ENCODE data around the gene LAIR2.

LAIR2 gene, protein sequence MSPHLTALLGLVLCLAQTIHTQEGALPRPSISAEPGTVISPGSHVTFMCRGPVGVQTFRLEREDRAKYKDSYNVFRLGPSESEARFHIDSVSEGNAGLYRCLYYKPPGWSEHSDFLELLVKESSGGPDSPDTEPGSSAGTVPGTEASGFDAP

DNA sequence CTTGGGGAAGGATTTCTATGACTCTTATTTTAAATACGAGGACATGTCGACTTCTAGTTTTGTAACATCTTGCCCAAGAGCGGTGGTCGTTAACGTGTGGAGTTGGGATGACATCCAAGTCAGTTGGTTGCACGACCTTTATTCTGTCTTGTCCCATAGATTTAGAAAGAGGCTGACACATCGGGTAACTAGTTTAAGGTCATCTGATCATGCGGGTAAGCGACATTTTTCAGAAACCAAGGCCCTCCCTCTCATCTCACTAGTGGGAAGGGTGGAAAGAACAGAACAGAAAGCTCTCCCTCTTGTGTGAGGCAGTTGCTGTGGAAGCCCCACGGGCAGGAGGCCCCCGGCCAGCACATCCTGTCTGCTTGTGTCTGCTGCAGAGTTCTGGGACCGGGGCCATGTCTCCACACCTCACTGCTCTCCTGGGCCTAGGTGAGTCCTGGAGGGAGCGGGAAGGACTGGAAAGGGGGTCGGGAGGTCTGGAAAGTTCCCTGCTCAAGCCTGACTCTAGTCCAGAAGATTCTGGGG lies at the start of gene LAIR2:
Gene LAIR2, plus strand, starts transcription at position 314 of the 531 bp plus-strand sequence. Its CDS starts 88 bp downstream, at position 402.
- no peak for DNase-seq (ENCODE audit: low spot score)

DNA sequence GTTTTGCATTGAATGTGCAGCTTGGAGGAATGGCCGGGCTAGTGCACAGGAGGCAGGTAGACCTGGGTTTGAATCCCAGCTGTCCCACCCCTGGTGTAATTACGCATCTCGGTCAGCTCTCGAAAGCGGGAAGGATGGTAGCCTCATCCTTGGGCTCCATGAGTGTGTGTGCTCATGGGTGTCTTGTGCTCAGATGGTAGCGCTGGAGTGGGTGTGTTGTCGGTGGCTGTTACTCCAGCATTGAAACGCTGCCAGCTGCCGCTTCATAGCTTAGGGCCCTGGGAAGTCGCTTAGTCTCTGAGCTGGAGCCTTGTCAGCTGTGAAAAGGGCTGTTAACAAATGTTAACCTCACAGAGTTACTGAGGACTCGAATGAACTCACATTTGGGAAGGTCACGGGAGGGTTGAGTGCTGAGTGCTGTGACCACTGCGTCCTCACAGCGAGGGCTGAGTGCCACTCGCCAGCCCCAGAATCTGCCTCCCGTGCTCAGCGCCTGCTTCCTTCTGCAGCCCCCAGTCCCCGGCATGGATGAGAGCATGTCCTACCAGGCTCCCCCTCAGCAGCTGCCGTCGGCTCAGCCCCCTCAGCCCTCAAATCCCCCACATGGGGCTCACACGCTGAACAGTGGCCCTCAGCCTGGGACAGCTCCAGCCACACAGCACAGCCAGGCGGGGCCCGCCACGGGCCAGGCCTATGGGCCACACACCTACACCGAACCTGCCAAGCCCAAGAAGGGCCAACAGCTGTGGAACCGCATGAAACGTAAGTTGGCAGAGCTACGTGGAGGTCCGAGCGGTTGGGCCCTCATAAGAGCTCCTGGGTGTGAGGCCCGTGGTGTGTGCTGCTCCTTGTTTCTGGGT lies 48.5 kb upstream of the LAIR2 start:
- DNase-seq (ENCODE audit: low spot score) = no peak

DNA sequence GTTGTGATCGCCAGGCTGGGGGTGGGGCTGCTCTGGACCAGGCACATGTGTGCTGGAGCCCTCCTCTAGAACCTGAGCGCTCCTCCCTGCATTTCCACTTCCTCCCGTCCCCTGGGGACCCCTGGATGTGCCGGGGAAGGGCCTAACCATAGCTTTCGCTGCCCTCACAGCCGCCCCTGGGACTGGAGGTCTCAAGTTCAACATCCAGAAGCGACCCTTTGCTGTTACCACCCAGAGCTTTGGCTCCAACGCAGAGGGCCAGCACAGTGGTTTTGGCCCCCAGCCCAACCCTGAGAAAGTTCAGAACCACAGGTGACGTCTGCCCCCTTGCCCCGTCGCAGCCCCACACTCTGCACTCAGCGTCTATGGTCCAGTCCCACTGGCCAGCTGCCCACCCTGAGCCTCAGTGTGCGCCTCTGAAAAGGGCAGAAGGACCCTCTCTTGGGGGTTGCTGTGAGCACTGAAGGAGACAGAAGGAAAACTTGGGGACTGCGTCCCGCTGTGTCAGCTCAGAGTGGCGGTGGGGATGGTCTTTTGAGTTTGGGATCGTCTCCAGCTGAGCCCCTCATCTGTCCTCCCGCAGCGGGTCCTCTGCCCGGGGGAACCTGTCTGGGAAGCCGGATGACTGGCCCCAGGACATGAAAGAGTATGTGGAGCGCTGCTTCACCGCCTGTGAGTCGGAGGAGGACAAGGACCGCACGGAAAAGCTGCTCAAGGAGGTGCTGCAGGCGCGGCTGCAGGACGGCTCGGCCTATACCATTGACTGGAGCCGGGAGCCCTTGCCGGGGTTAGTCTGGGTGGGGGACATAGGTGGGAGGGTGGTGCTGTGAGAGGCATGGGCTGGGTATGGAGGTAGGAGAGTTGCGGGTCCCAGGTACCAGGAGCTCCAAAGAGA lies 47.6 kb upstream of the LAIR2 start:
- DNase-seq (ENCODE audit: low spot score) = no peak

DNA sequence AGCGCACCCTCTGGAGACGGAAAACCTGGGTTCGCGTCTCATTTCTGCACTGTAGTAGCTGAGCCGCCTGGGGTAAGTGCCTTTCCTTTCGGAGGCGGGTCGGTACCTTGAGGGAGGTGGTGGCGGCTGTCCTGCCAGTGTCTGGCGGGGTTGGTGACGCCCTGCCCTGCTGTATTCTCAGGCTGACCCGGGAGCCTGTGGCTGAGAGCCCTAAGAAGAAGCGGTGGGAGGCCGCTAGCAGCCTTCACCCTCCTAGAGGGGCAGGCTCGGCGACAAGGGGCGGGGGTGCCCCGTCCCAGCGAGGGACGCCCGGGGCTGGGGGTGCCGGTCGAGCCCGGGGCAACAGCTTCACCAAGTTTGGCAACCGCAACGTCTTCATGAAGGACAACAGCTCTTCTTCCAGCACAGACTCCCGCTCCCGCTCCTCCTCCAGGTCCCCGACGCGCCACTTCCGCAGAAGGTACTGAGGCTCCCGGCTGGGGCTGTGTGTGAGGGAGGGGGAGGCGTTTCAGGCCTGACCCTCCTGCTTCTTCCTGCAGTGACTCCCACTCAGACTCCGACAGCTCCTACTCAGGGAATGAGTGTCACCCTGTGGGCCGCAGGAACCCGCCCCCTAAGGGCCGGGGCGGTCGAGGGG lies 46.7 kb upstream of the LAIR2 start:
- no peak for DNase-seq (ENCODE audit: low spot score)

DNA sequence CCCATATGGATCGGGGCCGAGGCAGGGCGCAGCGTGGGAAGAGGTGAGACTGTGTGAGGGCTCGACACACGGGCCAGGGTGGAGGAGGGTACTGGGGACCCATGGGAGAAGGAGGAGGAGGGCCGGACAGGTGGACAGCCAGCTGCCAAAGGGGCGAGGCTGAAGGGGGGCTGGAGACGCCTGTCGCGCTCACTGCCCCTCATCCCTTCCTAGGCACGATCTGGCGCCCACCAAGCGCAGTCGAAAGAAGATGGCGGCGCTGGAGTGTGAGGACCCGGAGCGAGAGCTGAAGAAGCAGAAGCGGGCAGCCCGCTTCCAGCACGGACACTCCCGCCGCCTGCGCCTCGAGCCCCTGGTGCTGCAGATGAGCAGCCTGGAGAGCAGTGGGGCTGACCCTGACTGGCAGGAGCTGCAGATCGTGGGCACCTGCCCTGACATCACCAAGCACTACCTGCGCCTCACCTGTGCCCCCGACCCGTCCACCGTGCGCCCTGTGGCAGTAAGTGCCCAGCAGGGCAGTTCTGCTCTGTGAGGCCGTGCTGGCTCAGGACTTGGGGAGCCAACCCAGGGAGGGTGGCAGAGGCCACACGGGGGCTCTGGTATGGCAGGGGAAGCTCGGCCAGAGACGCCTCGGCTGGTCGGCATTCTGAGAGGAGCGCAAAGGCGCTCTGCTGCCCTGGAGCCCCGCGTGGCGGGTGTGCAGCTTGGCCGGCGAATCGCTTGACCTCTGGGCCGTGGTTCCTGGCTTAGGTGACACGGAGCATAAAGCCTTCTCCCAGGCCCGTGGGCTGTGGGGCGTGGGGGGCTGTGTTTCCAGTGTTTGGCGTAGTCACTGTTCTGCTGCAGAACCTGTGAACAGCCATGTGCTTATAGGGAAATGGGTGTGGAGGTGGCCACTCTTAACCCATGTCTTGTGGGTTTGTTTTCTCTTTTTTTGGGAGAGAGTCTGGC lies 45.9 kb upstream of the LAIR2 start:
- DNase-seq (ENCODE audit: low spot score) = no peak

DNA sequence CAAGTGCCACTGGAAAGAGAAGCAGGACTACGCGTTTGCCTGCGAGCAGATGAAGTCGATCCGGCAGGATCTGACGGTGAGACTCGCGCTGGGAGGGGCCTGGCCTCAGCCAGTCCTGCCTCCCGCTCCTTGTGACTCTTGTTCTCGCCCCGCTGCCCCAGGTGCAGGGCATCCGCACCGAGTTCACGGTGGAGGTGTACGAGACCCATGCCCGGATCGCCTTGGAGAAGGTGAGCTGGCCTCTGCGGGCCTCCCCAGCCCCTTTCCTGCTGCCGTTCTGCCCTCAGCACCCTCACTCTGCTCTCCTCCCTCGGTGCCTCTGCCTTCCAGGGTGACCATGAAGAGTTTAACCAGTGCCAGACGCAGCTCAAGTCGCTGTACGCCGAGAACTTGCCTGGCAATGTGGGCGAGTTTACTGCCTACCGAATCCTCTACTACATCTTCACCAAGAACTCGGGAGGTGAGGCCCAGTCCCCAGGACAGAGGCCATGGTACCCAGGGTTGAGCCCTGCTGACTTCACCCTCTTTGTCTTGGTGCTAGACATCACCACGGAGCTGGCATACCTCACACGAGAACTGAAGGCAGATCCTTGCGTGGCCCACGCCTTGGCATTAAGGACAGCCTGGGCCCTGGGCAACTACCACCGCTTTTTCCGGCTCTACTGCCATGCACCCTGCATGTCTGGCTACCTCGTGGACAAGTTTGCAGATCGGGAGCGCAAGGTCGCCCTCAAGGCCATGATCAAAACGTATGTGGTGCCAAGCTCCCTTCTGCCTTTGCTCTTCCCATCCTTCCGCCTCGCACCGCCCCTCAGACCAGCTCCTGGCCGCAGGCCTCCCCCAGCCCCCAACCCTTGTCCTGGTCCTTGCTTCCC lies 44.6 kb upstream of the LAIR2 start:
- no peak for DNase-seq (ENCODE audit: low spot score)

DNA sequence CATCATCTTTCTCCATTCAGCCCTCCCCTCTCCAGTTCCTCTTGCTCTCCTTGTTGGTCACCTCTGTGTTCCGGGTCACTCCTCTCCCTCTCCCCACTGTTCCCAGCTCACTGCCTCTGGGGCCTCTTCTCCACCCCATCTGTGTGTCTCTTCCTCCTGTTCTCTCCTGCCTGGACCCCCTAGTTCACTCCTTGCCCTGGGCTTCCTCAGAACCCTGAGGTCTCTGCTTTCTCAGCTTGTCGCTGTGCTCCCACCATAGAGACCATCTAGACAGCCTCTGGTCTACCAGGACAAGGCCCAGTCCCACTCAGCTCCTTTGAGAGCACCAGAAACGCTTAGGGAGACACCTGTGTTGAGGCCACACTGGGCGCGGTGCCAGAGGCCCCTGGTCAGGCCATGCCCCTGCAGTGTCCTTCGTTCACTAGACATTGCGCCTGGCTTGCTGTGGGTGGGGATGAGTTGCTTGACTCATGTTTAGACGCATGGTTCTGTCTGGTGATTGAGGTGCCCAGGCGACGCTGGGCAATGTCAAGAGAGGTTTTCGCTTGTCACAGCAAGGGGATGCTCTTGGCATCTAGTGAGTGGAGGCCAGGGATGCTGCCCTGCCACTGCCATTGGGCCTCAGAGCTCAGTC lies 43.9 kb upstream of the LAIR2 start:
- DNase-seq (ENCODE audit: low spot score) = no peak

DNA sequence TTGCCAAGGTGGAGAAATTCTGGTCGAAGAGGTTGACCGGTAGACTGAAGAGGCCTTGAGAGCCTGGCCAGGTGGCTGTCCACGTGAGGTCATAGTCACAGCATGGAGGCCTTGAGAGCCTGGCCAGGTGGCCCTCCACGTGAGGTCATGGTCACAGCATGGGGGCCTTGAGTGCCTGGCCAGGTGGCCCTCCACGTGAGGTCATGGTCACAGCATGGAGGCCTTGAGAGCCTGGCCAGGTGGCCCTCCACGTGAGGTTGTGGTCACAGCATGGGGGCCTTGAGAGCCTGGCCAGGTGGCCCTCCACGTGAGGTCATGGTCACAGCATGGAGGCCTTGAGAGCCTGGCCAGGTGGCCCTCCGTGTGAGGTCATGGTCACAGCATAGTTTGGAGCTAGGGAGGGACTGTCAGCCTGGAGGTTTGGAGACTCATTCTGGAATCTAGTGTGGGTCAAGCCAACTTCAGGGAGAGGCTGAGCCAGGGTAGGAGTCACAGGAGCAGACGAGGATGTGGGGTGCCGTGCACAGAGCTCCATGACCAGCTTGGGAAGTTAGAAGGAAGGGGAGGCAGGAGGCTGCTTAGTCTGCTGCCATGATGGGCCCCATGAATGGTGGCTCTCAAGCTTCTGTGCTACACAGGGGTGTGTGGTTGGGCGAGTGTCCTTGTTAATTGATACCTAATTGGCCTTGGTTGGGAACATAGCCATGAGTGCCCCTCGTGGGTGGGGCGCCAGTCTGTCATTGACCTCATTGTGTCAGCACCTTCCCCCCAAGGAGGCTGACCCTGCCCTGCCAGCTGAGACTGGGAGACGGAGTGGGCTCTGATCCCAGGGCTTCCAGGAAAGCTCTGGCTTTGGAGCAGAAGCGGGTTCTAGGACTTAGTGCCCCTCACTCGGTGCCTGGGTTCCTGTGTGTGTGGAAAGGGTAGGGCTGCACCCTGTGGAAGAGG lies 43.1 kb upstream of the LAIR2 start:
- DNase-seq (ENCODE audit: low spot score) = no peak

DNA sequence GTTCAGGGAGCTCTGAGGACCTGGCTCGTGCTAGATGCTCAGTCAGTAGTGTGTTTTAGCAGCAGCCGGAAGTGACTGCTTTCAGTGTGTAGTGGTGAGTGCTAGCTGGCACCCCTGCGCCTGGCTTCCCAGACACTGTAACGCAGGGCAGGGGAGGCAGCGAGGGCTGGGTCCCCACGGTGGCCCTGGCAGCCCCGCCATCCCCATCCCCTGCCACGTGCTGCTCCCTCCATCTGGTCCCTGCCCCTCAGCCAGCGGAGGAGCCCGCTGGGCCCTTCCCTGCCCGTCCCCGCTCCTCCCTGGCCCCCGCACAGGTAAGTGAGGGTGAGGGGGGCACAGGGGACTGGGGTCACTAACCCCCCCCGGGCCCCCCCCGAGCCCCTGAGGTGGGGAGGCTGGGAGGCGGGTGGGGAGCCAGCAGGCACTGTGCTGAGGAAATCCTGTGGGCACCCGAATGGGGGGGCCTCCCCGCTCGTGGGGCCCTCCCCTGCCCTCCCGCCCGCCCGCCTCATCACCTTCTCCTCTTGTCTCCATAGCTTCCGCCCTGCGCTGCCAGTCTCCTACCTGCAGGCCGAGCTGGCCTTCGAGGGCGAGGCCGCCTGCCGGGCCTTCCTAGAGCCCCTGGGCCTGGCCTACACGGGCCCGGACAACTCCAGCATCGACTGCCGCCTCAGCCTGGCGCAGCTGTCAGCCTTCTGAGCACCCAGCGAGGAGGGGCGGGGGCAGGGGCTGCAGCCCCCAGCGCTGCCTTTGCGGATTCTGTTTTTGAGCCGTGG lies 42.2 kb upstream of the LAIR2 start:
- no peak for DNase-seq (ENCODE audit: low spot score)

DNA sequence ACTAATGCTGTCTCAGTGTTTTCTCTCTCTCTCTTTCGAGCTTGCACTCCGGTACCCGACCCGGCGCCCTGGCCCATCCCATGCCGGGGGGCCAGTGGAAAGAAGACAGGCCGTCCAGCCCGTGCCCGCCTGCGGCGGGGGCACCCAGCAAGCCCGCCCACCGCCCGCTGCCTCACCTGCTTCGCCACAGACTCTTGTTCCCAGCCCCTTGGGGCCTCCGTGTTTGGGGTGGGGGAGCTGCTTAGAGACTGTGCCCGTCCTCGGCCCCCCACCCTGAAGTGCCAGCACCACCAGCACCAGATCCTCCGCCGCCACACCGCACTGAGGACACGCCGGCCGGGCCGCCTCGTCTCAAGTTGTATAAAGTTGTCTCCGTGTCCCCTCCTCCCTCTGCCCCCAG lies 41.4 kb upstream of the LAIR2 start:
- DNase-seq (ENCODE audit: low spot score) = no peak

DNA sequence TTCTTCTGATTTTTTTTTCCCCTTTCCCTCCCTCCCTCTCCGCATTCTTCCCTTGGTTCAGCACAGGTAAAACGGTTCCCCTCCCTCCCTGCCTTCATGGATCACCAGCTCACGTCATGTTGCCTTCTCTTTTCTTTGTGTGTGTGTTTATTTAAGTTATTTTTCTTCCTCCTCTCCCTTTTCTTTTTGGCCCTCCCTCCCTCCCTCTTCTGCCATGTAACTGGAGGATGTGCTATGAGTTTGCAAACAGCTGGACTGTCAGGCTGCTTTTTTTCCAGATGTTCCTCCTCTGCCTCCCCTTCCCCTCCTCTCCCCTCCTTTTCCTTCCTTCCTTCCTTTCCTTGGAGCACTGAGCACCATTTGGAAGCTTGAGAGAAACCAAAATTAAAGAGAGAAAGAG lies 41.0 kb upstream of the LAIR2 start:
- no peak for DNase-seq (ENCODE audit: low spot score)

DNA sequence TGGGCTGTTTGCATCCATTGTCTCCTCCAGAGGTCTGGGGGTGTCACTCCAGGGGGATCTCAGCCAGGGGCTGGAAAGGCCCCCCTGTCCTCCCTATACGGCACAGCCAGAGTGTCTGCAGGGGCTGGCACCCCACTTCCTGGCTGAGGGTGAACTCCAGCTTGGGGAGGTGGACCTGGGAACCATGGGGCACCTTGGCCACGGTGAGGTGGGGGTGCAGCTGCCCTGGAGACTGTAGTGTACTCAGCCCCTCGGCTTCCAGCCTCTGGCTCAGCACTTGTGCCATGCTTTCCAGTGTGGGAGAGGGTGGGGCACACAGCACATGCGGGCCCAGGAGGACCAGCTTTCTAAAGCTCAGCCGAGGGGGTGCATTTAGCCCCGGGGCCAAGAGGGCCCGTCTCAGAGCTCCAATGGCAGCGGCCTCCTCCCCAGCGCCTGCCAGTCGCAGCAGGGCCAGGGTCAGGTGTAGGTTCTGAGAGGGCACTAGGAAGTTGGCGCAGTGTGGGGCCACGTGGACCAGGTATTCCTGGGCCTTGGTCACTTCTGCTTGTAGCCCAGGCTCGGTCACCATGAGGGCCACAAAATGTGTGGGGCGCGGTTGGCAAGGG lies 40.5 kb upstream of the LAIR2 start:
- DNase-seq (ENCODE audit: low spot score) = no peak

DNA sequence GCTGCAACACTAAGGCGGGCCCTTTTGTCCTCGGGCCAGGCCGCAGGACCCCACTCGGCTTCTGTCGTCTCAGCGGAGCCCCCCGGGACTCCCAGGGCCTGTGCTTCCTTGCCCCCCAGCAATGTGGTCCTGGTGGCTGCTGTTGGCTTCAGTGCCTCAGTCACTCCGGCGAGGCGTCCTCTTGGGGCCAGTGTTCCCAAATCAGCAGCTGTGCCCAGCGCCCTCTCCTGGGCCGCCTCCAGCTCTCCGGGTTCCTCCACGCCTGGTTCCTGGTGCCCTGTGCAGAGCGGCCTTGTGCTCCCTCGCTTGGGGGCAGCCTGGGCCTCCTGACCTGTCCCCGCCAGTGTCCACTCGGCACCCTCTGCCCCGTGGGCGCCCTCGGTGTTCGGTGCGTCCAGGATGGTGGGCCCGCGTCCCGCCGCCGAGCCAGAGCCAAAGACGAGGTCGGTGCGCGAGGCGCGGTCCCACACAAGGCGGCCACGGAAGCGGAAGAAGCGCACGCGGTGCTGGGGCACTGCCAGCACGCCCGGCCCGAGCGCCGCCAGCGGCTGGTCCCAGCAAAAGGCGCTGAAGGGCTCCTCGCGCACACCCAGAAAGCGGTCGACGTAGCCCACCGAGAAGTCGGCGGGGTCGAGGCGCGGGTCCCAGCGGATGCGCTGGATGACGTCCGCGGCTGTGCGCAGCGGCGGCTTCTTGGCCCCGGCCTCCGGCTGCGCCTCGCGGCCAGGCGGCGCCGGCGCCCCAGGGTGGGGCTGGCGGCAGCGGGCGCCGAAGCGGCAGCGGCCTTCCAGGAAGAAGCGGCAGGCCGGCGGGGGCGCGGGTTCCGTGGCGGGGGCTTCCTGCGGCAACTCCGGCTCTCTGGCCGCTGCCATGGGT lies 39.7 kb upstream of the LAIR2 start:
- DNase-seq (ENCODE audit: low spot score) = peak; percentile 69

DNA sequence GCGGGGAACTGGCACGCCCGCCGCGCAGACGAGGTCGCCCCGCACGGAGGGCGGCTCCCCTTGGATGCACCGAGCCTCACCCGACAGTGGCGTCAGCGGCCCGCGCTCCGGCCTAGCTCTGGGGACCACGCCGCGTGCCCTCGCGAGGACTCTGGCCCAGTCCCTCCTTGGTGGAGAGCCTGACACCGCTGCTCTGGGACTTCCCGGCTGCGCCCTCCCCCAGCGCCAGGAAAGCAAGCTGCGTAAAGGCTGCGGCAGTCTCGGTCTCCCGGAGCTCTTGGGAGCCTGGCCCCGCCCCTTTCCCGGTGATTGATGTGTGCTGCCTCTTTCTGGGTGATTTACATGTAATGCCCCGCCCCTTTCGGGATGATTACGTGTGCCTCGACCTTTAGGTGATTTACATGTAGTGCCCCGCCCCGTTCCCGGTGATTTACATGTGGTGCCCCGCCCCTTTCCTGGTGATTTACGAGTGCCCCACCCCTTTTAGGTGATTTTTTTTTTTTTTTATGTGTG lies 39.0 kb upstream of the LAIR2 start, which contains the start of gene LENG9:
Gene LENG9, minus strand, starts transcription at position 248 of the 513 bp plus-strand sequence. CDS start 252 bp downstream, outside the sequence.
- peak; percentile 94 for DNase-seq (ENCODE audit: low spot score)

DNA sequence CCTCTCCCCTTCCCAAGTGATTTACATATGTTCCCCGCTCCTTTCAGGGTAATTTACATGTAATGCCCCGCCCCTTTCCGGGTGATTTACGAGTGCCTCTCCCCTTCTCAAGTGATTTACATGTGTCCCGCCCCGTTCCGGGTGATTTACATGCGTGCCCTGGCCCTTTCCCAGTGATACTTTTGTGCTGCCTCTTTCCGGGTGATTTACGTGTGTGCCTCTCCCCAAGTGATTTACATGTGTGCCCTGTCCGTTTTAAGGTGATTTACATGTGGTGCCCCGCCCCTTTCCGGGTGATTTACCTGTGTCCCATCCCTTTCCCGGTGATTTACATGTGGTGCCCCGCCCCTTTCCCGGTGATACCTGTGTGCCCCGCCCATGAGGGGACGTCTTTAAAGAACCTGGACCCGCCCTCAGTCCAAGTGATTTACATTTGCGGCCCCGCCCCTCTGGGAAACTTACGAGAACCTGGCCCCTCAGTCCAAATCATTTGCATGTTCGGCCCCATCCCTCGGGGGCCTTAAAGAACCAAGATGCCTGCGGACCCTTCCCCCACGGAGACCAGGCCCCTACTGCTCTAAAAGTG lies 38.5 kb upstream of the LAIR2 start:
- DNase-seq (ENCODE audit: low spot score) = no peak

Data from AG08396 (cell line).